GM21717 (cell line): ENCODE results near the gene SEMA5B.

Experiments used
- ATAC-seq: cut with Tn5 transposase; IDR thresholded peaks from one replicate; pipeline ENCODE4 v1.9.1; 2021; ENCODE audit warnings: mild to moderate bottlenecking, moderate library complexity; ENCODE audit not compliant: unreplicated experiment

SEMA5B gene

DNA sequence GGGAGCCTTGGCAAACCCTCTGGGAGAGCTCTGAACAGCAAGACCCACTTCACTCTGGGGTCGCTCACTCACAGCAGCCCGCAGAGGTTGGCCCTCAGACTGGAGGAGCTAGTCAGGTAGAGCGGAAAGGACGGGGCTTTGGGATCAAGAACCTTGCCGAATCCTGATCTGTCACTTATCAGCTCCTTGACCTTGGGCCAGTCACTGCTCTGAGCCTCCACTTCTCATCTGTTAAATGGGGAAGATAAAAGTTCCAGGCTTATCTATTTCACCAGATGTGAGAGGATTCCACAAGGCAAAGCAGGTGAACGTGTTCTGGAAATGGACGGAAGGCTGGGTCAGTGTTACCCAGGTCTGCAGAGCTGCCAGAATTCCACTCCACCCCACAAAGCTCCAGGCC, 29.4 kb downstream of the SEMA5B start:
- no peak for ATAC-seq

DNA sequence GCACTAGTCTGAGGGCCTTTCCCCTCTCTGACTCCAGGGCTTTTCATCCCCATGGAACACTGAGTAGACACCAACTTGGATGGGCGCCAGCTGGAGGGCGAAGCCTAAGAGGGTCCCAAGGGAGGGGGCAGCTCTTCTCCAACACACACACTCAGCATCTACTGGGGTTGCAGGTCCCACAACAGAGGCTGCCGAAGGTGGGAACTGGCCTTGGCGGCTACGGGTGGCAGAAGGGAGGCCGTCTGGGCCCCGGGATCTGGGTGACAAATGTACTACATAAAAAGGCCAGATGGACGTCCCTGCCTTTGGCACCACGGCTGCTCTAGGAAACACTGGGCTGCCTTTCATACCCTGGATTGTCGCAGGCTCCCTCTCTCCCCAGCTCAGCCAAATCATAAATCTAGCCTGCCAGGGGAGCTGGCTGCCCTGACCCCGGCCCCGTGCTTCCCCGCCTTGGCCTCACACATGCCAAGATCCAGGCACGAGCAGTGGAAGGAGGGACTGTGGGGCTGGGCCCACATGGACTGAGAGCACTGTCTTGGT, 31.5 kb downstream of the SEMA5B start:
- ATAC-seq, result no peak

DNA sequence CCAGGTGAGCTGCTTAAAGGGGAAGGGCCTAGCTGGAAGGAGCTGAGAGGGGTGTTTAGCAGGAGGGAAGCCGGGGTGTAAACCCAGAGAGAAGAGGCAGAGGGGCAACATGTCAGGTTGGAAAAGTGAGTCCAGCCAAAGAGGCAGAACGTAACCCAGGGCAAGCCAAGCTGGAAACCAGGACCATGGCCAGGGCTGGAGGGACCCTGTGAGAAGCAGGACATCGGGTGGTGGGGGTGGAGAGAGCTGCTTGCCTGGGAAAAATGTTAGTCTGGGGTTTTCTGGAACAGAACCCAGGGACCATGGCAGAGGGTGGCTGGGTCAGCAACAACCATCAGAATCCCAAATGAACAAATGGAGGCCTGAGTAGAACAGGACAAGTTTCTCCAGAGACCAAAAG, 32.6 kb downstream of the SEMA5B start:
- no peak for ATAC-seq

DNA sequence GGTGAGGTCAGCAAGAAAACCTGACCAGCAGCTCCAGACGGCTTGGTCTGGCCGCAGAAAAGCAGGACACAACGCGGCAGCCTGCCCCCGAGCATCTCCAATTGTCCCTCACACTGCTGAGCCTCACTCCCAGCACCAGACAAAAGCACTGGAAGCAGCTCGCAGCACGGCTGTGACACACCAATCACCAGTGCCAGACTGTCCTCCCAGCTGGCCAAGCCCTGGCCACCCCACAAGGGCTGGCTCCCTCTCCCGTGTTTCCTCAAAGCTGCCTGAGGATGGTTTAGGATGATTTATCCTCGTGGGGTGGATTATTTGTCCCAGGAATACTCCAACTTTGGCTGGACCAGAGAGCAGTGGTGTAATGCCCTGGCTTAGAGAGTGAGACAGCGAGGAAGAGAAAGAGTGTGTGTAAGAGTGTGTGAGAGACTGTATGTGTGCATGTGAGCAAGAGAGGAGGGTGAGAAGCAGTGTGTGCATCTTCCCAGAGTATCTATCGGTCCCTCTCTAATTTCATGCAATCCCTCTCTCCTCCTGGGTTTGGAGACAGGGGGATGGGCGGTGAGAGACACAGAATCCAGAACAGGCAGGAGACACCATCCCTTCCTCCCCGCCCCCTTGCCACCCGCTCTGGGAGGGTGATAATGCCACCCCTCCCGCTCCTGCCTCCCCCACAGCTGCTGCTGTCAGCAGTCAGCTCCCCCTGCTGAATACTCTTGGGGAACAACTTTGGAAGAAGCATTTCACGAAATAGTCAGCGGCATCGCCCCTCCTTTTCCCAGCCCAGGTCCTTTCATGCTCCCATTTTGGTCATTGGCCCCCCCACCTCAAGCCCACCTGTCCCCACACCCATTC, 34.2 kb downstream of the SEMA5B start:
- ATAC-seq, result no peak

DNA sequence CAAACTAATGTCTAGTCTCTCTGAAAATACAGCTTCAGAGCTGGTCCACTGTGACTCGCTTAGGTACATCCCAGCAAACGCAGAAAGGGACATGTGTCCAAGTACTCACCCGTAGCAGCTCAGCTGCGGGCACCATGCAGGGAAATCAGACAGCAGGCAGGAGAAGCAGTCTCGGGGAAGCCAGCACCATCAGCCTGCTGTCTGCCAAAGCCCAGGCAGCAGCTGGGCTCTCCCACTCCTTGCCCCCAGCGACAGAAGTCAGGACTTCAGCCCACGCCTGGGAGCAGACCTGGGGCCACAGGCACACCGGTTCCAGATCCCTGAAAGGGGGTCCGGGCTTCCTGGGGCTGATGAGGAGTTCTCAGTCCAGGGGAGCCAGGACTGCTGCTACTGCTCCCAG, 34.9 kb downstream of the SEMA5B start:
- ATAC-seq, result no peak

DNA sequence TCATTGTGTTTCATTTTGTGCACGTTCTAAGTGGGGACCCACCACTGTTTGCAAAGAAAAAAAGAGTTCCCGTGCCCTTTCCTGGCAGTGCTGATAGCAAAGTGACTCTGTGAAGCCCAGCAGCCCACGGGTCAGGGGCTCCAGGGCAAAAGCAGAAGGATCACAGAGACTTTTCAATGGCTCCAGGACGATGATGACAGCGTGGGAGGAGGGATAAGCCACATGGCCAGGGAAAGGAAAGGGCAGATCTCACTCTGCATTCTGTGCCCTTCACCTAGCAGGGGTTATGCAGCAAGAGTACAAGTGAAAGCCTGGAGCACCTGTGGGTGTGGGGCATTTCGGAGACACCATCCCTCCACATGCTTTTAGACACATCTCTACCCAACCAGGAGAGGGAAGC, 35.4 kb downstream of the SEMA5B start:
- ATAC-seq, result no peak

DNA sequence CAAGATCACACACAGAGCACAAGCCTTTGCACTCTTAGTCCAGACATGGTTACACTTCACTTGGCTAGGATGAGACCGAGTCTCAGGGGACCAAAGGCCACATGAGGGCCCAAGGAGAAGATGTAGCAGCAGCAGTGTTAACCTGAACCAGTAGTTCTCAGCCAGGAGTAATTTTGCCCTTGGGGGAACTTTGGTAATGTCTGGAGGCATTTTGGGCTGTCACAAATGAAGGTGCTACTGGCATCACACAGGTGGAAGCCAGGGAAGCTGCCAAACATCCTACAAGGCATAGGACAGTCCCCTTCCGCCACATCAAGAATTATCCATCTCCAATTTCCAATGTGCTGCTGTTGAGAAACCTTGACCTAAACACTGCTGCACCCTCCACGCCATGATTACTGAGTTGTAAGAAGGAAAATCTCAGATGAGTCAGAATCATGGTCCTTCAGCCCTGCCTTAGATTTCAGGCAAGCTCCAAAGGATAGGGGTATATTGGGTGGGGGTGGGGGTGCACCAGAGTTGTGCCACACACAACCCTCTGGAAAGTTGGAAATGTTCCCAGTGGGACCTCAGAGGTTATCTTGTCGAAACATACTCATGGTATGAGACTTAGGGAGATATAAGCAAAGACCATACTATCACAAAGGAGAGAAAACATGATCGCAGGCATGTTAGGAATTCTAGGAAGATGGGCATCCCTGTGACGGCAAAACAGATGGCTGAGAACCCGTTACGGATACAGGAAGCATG, 36.2 kb downstream of the SEMA5B start:
- no peak for ATAC-seq

DNA sequence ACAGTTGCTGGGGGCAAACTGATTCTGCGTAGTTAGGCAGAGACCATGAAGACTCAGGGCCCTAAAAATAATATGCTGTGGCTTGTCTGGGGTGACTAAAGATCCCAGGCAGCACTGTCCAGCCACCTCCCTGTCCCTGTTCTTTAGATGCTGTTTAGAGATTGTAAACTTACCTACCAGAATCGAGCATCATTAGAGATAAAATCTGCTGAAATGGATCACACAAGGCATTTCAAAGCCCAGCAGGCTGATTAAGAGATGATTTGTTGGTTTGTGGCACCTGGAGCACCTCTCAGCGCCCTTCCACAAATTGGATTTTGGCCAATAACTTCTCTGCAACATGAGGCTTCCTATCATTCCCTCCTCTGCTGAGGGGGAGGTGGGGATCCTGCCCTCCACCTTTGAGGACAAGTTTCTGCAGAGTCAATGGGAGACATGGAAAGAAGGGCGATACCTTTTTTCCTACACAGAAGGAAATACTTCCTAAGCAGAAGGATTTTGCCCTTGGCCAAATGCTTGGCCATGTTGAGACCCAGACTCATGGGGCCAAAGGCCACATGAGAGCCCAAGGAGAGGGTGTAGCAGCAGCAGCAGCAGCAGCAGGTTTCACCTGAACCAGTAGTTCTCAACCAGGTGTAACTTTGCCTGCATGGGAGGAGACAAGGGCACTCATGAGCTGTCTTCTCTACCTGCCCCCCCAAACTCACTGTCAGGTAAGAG, 37.5 kb downstream of the SEMA5B start:
- no peak for ATAC-seq

DNA sequence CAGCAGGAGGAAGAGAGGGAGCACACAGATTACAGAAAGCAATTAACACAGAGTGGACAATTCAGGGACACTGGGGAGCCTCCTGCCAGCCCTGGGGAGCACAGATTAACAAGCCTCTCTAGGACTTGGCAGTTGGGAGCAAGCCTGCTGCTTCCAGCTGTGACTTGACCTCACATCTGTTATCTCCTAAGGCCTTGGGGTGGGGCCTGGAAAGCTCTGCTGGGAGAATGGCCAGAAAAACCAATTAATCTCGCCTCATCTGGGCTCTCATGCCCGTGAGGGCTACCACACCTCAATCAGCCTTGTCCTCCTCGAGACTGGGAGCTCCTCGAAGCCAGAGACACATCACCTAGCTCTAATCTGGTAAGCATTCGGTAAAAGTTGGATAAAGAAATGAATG, 39.1 kb downstream of the SEMA5B start:
- no peak for ATAC-seq

DNA sequence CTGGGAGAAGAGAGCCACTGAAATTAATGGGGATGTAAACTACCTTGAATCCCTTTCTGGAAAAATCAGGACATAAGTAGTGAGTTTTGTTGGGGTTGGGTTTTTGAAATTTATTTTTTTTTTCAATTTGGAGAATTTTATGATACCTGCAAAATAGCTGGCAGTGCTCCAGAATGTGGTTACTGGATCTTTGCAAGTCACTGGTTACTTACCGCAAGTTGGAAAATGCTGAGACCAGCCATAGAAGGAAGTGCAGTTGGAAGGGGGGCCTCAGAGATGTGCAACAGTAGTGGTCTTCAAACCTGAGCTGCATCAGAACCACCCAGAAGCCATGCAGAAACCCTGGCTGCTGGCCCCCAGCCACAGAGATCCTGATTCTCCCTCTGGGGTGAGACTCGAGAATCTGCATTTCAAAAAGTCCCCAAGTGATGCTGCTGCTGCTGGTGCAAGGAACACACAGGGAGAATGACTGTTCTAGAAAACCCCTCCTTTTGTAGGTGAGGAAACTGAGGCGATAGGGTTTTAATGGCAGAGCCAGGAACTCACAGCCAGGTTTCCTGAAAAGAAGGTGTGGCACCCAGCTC, 39.7 kb downstream of the SEMA5B start:
- no peak for ATAC-seq

DNA sequence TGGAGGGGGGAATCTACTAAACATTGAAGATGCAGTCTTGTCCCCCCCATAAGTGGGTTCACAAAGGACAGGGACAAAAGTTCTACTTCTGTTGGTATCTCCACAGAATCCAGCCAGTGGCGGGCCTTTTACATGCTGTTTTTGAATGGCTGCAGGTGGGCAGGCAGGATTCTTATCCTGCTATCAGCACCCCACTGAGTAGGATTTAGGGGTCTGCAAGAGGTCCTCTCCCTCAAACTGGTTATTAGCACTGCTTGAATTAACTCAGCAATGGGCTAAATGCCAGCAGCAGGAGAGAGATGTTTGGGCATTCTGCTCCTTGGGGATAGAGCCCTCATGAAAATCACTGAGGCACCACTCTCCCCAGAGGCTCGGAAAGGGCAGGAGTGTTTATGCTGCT, 40.3 kb downstream of the SEMA5B start:
- no peak for ATAC-seq

DNA sequence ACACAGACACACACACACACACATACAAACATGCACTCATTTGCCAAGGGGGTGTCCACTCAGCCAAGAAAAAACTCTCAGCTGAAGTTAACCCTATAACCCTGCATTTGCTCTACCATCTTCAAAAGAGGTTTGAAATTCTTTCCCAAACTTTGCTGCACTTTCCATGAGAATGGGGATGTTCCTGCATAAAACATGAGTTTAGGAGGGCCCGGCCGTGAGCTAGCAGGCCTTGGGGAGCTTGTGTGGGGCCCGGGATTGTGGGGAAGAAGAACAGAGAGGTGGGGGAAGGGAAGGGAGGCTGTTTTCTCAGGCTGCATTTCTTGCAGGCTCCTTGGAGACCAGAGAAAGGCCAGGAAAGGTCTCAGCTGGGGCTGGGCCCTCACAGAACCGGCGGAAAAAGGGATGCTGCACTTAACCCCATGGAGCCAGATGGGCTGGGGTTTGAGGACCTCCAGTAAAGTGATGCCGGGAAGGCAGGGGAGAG, 40.8 kb downstream of the SEMA5B start:
- no peak for ATAC-seq

DNA sequence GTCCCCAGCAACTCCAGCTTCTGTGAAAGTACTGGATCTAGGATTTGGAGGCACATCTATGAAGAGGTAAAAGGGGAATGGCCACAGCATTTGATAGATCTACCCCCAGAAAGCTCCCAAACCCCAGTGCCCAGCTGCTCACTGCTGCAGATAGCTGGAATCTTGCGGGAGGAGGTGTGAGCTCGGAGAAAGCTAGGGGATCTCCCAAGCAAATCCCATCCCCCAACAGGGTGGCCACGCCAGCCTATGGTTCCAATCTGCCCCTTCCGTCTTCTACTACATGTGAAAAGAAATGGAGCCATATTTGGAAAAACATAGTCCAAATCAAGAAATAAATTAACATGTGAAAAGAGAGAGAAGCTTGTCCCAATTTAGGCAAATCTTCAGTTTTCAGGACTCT, 42.0 kb downstream of the SEMA5B start:
- no peak for ATAC-seq

DNA sequence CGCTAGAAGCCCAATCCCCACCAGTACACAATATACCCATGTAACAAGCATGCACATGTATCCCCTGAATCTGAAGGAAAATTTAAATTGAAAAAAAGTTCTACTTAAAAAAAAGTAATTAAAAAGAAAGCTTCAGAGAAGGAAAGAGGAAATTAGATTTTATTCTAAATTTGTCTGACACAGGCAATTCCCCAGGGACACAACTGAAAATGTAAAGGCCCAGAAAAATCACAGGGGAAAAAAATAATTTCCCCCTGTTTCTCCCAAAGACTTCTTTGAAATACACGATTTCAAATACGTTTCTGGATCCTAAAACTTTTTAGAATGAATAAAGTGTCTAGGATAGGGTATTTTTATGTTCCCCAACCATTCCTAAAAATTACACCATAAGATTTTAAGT, 42.9 kb downstream of the SEMA5B start:
- no peak for ATAC-seq

DNA sequence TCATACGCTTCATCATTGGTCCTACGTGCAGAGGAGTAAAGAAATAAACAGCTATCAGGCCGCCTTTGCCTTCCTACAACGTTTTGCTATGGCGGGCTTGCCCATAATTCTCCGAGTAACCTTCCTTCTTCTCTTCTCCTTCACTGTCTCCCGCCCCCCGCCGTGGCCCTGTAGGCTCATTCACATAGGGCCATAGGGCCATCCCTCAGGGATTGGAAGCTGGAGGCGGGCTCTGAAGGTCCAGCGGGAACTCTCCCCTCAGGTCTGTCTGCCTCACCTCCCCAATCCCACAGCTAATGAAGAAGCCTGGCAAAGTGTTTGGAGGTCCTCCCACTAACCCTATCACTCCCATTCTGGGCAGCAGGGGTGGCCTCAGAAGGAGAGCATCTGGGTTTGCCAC, 43.6 kb downstream of the SEMA5B start:
- no peak for ATAC-seq

DNA sequence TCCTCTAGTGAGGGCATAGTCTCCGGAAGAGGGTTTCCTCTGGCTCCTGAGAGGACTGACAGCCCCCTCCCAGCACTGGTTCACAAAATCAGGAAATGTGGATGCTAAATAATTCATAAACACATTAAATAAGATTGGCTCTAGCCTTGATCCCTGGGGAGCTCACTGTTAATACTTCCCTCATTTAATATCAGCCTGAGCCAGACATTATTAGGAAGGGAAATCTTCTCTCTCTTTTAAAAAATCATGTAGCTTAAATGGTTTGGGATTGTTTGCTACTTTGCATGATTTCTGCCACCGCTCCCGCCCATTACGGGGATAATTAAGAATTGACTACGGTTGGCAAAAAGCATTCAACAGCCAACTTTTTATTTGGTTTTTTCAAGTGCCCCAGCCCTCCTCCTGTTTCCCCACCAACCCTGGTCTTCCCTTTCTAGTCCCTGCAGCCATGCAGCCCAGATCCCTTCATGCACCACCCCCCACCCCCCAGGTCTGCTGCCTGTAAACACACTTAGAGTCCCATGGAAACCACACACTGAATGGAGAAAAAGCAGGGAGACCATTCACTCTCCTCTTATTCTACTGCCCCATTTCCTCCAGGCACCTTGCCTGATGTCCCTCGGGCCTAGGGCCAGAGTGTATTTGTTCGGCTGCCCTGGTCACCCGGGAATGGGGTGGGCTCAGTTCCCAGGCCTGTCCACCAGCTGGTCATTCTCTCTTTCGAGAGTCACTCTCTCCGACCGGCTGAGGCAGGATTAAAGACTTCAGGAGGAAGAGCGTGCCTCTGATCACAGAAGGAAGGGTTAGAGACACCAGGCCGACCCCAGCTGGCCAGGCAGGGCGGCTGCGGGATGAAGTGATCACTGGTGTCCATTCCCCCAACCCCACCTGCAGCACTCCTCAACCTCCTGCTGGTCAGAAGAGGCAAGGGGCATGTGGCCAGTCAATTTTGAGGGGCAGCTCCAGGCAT, 45.1 kb downstream of the SEMA5B start:
- ATAC-seq, result no peak

DNA sequence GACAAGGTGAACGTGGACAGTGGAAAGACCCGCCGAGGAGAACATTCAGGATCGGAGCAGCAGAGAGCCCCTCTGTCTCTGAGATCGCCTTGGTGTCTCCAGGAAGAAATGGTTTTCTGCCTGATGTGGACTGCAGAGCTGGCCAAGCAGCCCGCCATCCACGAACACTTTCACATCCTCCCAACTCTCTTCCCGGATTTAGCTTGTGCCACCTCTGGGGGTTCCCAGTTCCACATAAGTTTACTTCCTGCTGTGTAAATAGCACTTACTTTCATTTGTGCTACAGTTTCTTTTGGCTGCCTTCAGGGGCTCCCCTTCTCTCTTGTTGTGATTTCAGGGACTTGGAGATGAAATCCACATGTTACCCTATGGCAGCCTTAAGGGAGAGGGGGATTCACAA, 48.4 kb downstream of the SEMA5B start:
- no peak for ATAC-seq

DNA sequence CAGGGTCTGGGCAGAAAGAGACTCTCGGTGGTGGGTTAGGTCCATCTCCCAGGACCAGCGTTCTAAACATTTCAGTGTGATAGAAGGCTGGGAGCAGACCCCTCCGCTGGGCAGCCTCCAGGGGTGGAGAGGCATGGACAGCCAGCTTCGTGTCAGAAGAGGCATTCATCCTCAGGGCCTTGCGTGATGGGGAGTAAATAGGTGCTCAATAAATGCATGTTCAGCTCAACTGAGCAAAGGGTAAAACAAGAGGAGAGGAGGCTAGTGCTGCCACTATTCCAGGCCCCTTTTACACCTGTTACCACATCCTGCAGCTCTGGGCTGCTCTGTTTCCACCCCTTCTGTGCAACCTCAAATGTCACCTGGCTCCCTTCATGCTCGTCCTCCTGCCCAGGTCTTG, 49.0 kb downstream of the SEMA5B start:
- no peak for ATAC-seq

DNA sequence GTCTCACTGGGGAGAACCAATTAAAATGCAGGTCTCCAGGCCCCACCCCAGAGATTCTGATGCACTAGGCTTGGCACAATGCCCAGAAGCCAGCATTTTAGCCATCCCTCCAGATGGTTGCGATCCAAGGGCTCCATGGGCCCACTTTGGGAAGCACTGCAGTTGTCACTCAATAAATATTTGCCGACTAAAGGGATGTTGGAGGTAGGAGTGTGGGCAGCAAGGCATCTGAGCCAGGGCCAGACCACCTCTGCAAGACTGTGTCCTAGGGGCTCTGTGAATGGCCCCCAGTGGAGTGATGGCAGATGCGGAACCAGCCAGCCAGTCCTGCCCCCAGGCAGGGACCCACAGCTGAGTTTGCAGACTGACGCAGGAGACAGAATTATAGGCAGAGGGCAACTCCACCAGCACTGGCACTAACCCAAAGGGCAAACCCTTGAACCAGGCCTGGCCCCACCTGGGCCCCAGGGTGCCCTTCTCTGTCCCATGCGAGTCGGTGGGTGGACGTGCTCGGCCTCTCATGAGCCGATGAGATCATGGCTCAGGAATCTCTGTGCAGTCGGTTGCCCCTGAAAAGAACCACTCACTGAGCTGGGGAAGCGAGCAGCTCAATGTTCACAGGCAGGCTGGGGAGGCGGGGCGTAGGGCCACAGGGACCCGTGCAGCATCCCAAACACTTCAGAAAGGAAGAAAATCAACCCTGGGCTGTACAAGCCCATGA, 49.7 kb downstream of the SEMA5B start:
- no peak for ATAC-seq
